Tibial artery (tissue), 4 donors: ENCODE measurements around the gene PDE7B.

ENCODE experiments used
- DNase-seq, 2 donors: peaks; one replicate each; pipeline ENCODE4 v3.0.0-alpha.2; 2019
- H3K27ac ChIP-seq, 2 donors: fragments of 200-600 bp; sonication (generic) in 1 of 2; 1 replicate in 1 of 2; 2 replicates in 1 of 2; pipeline ENCODE4 v1.5.1; 2018 to 2019; ENCODE audit warnings: mild to moderate bottlenecking in 1 of 2
- H3K27me3 ChIP-seq, 2 donors: fragments of 200-600 bp; sonication (generic) in 1 of 2; one replicate each; pipeline versions ENCODE4 v1.5.1 to v1.6.0; 2016 to 2019
- H3K36me3 ChIP-seq, 3 donors: fragments of 200-600 bp; sonication (generic) in 2 of 3; one replicate each; pipeline ENCODE4 v1.5.1; 2016 to 2019; ENCODE audit warnings: mild to moderate bottlenecking in 2 of 3
- H3K4me1 ChIP-seq, 4 donors: fragments of 200-600 bp; sonication (generic) in 2 of 4; 1 replicate in 3 of 4; 2 replicates in 1 of 4; pipeline ENCODE4 v1.5.1; 2016 to 2019
- H3K4me3 ChIP-seq, 2 donors: fragments of 200-600 bp; sonication (generic) in 1 of 2; 1 replicate in 1 of 2; 2 replicates in 1 of 2; pipeline ENCODE4 v1.5.1; 2018 to 2019; ENCODE audit warnings: mild to moderate bottlenecking in 2 of 2
- H3K9me3 ChIP-seq, 3 donors: fragments of 200-600 bp; sonication (generic) in 1 of 3; one replicate each; pipeline ENCODE4 v1.5.1; 2016 to 2019
- CTCF ChIP-seq, 2 experiments: fragments of 200-600 bp in 1 of 2; fragments of 450-650 bp in 1 of 2; IDR thresholded peaks; one replicate each; pipeline ENCODE4 v1.5.1; 2017 to 2019; ENCODE audit warnings: antibody characterized with exemption in 2 of 2, mild to moderate bottlenecking in 1 of 2, moderate library complexity in 1 of 2
- intact Hi-C: fragments of 100-400 bp; cut with DNase I; formaldehyde crosslinking; loops from one replicate; pipeline ENCODE4 v1.15.0; 2023; ENCODE audit warnings: low total_unique reads

Gene PDE7B

GRCh38 chr6:135813401-135813800 is 38.1 kb upstream of the PDE7B start:
- Histone ChIP-seq H3K27ac (no peak overlapping the region), H3K4me1 (peaks cover 0 to 10% (median 0%) of the 10 kb centered on the region in 4 donors), H3K9me3 (no peaks in the 10 kb centered on the region), H3K36me3 (no peaks in the 10 kb centered on the region), H3K4me3 (no peak overlapping the region), H3K27me3 (no peaks in the 10 kb centered on the region)
- DNase-seq = no peak
- intact Hi-C loops = no loop called here
- no peak for TF ChIP-seq CTCF (IDR thresholded peaks at IDR 0.05)

GRCh38 chr6:135814043-135814442 is 37.5 kb upstream of the PDE7B start:
- Histone ChIP-seq H3K27me3 (no peaks in the 10 kb centered on the region), H3K9me3 (no peaks in the 10 kb centered on the region), H3K4me3 (no peak overlapping the region), H3K27ac (no peak overlapping the region), H3K4me1 (peaks cover 0 to 10% (median 0%) of the 10 kb centered on the region in 4 donors), H3K36me3 (no peaks in the 10 kb centered on the region)
- TF ChIP-seq CTCF (IDR thresholded peaks at IDR 0.05) = no peak
- intact Hi-C loops = no loop called here
- no peak for DNase-seq

- H3K36me3 ChIP-seq = no peaks in the 10 kb centered on the region
- H3K4me3 ChIP-seq = no peak overlapping the region
- TF ChIP-seq CTCF (IDR thresholded peaks at IDR 0.05) = no peak
- H3K9me3 ChIP-seq = no peaks in the 10 kb centered on the region
- no peak overlapping the region for H3K27ac ChIP-seq
- no peak for DNase-seq
- H3K27me3 ChIP-seq = no peaks in the 10 kb centered on the region
- peaks cover 0 to 10% (median 0%) of the 10 kb centered on the region in 4 donors for H3K4me1 ChIP-seq
- intact Hi-C loops = no loop called here
Observed at GRCh38 chr6:135815216-135815615, 36.3 kb upstream of the PDE7B start.

GRCh38 chr6:135817035-135817434 is 34.5 kb upstream of the PDE7B start:
- TF ChIP-seq CTCF (IDR thresholded peaks at IDR 0.05) = no peak
- no peak for DNase-seq
- intact Hi-C loops = no loop called here
- H3K27ac ChIP-seq = no peak overlapping the region
- no peaks in the 10 kb centered on the region for H3K9me3 ChIP-seq
- peaks cover 0 to 5% (median 0%) of the 10 kb centered on the region in 4 donors for H3K4me1 ChIP-seq
- no peak overlapping the region for H3K4me3 ChIP-seq
- H3K27me3 ChIP-seq = no peaks in the 10 kb centered on the region
- H3K36me3 ChIP-seq = no peaks in the 10 kb centered on the region

GRCh38 chr6:135819665-135820064 is 31.8 kb upstream of the PDE7B start:
- H3K36me3 ChIP-seq = no peaks in the 10 kb centered on the region
- H3K4me1 ChIP-seq = no peaks in the 10 kb centered on the region
- no peak overlapping the region for H3K4me3 ChIP-seq
- no peaks in the 10 kb centered on the region for H3K9me3 ChIP-seq
- H3K27ac ChIP-seq = no peak overlapping the region
- H3K27me3 ChIP-seq = no peaks in the 10 kb centered on the region
- no peak for TF ChIP-seq CTCF (IDR thresholded peaks at IDR 0.05)
- no peak for DNase-seq
- intact Hi-C loops = no loop called here

GRCh38 chr6:135820340-135820739 is 31.2 kb upstream of the PDE7B start:
- TF ChIP-seq CTCF (IDR thresholded peaks at IDR 0.05) = no peak
- Histone ChIP-seq H3K4me1 (no peaks in the 10 kb centered on the region), H3K36me3 (no peaks in the 10 kb centered on the region), H3K9me3 (no peaks in the 10 kb centered on the region), H3K4me3 (no peak overlapping the region), H3K27me3 (no peaks in the 10 kb centered on the region), H3K27ac (no peak overlapping the region)
- intact Hi-C loops = no loop called here
- no peak for DNase-seq
